ENCODE measurements around the gene KRT7.

KRT7 gene

DNA sequence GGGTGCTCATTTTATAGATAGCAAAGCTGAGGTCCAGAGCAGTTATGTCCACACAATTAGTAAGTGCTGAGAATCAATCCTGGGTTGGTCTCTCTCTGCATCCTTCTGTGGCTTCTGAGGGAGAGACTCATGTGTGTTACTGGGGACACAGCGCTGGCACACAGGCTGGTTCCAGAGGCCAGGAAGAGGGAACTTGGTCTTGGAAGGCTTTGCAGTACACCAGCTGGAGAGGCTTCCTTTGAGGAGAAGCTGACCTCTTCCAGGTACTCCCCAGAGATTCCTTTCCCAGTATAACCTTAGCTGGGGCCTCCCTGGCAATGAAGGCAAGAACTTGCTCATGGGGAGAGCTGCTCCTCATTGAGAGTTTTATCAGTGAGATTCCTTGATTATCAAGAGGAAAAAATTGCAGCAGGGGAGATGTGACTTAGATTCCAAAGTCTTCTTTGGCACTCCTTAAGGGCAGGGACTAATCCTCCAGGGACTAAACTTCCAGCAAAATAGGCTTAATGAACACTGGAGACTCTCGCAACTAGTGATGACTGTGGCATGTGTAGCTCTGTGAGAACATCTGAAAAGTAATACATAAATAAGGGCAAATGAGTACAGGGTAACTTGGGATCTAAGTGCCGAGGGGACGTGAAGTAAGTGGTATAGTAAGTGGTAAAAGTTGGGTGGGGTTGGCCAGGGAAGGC lies 27.3 kb upstream of the KRT7 start:
- Histone ChIP-seq H3K4me1 (peaks cover 14% of the 10 kb centered on the region), H3K4me2 (ENCODE audit: low read length) (no peak overlapping the region), H3K27ac (no peak overlapping the region), H3K4me3 (ENCODE audit: low read depth, low read length) (no peak overlapping the region), H3K36me3 (ENCODE audit: control insufficient read depth, insufficient read depth, low read length) (no peaks in the 10 kb centered on the region), H3K9ac (no peak overlapping the region), H3K9me3 (ENCODE audit: control insufficient read depth, low read length) (no peaks in the 10 kb centered on the region), H2AFZ (no peak overlapping the region), H3K27me3 (ENCODE audit: control insufficient read depth, insufficient read depth, low read length) (no peaks in the 10 kb centered on the region), H3K79me2 (no peaks in the 10 kb centered on the region)
- TF ChIP-seq, protein P1, sequence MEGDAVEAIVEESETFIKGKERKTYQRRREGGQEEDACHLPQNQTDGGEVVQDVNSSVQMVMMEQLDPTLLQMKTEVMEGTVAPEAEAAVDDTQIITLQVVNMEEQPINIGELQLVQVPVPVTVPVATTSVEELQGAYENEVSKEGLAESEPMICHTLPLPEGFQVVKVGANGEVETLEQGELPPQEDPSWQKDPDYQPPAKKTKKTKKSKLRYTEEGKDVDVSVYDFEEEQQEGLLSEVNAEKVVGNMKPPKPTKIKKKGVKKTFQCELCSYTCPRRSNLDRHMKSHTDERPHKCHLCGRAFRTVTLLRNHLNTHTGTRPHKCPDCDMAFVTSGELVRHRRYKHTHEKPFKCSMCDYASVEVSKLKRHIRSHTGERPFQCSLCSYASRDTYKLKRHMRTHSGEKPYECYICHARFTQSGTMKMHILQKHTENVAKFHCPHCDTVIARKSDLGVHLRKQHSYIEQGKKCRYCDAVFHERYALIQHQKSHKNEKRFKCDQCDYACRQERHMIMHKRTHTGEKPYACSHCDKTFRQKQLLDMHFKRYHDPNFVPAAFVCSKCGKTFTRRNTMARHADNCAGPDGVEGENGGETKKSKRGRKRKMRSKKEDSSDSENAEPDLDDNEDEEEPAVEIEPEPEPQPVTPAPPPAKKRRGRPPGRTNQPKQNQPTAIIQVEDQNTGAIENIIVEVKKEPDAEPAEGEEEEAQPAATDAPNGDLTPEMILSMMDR (IDR thresholded peaks at IDR 0.05) = no peak

DNA sequence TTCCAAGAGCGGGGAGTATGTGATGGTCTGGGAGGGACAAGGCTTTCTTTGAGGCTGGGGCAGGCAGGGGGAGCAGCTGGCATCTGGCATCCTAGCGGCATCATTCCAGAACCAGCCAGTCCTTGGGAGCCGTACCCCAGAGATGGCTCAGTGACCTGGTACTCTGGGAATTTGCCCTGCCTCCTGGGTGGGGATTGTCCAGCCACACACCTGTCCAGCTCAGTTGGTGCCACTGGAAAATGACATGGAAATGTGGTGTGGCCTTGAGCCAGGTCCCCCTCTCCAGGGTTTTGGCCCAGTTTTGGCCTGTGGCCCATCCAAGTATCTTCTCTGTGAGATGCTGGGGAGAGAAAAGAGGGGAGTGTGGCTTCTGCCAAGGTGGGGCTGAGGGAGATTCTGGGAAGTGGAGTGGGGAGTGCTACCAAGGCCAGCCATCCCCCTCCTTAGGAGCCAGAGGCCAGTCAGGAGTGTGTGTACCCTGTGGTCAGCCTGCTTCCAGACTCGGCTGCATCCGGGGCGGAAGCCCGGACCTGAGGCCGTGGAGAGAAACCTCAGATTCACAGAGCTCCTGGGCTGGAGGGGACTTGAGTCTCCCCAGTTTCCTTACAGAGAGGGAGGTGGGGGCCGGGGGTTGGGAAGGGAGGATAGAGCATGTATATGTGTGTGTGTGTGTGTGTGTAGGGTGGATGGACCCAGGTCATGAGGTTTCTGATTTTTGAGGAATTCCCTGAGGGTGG lies 26.6 kb upstream of the KRT7 start:
- no peaks in the 10 kb centered on the region for H3K36me3 ChIP-seq (ENCODE audit: control insufficient read depth, insufficient read depth, low read length)
- no peaks in the 10 kb centered on the region for H3K9me3 ChIP-seq (ENCODE audit: control insufficient read depth, low read length)
- no peak overlapping the region for H3K27ac ChIP-seq
- H3K9ac ChIP-seq = no peak overlapping the region
- H2AFZ ChIP-seq = no peak overlapping the region
- no peak overlapping the region for H3K4me3 ChIP-seq (ENCODE audit: low read depth, low read length)
- H3K4me1 ChIP-seq = peaks cover 14% of the 10 kb centered on the region
- no peak overlapping the region for H3K4me2 ChIP-seq (ENCODE audit: low read length)
- H3K27me3 ChIP-seq (ENCODE audit: control insufficient read depth, insufficient read depth, low read length) = no peaks in the 10 kb centered on the region
- no peaks in the 10 kb centered on the region for H3K79me2 ChIP-seq
- TF ChIP-seq, protein P1 (IDR thresholded peaks at IDR 0.05) = no peak

DNA sequence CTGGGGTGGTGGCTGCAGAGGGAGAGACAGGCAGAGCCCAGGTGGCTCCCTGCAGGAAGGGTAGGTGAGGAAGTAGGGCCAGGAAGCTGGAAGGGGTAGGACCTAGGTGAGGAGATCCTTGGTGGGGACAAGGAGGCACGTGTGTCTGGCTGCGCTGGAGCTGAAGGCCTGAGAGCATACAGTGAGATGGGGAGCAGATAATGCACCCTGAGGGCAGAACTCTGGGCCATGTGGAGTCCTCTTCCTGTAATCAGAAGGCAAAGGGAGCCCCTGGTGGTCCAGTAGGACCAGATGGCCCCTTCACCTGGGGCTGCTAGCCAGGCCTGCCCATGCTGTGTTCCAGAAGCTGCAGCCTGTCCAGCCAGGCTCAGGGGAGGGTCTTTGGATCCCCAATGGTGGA lies 25.9 kb upstream of the KRT7 start:
- Histone ChIP-seq H3K36me3 (ENCODE audit: control insufficient read depth, insufficient read depth, low read length) (no peaks in the 10 kb centered on the region), H3K4me3 (ENCODE audit: low read depth, low read length) (no peak overlapping the region), H3K27me3 (ENCODE audit: control insufficient read depth, insufficient read depth, low read length) (no peaks in the 10 kb centered on the region), H3K9ac (no peak overlapping the region), H3K27ac (no peak overlapping the region), H2AFZ (no peak overlapping the region), H3K4me2 (ENCODE audit: low read length) (no peak overlapping the region), H3K9me3 (ENCODE audit: control insufficient read depth, low read length) (no peaks in the 10 kb centered on the region), H3K4me1 (peaks cover 14% of the 10 kb centered on the region), H3K79me2 (no peaks in the 10 kb centered on the region)
- TF ChIP-seq, protein P1 (IDR thresholded peaks at IDR 0.05) = no peak

DNA sequence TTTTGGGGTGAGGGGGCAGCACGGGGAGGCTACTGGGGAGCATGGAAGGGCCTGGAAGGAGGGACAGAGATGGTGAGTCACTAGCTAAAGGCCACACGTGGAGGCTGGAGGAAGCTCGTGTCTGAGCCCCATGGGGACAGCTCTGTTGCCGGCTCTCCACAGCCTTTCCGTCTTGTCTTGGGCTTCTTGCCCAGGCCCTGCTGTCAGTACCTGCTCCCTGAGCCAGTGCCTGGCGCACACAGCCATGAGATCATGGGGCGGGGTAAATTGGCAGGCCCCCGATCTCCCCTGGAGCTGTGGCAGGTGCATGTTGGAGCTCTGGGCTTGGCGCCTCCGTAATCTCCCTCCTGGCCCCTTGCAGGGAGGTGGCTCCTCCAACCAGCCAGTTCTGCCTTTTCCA lies 25.1 kb upstream of the KRT7 start:
- no peak overlapping the region for H3K4me2 ChIP-seq (ENCODE audit: low read length)
- TF ChIP-seq, protein P1 (IDR thresholded peaks at IDR 0.05) = no peak
- H3K27ac ChIP-seq = no peak overlapping the region
- H3K79me2 ChIP-seq = no peaks in the 10 kb centered on the region
- H3K4me1 ChIP-seq = peaks cover 8% of the 10 kb centered on the region
- H3K4me3 ChIP-seq (ENCODE audit: low read depth, low read length) = no peak overlapping the region
- H3K27me3 ChIP-seq (ENCODE audit: control insufficient read depth, insufficient read depth, low read length) = no peaks in the 10 kb centered on the region
- H3K9ac ChIP-seq = no peak overlapping the region
- H2AFZ ChIP-seq = peak overlapping the region; percentile 7
- no peaks in the 10 kb centered on the region for H3K9me3 ChIP-seq (ENCODE audit: control insufficient read depth, low read length)
- H3K36me3 ChIP-seq (ENCODE audit: control insufficient read depth, insufficient read depth, low read length) = no peaks in the 10 kb centered on the region
